Keratinocyte (primary cell): Measurements from ENCODE around the gene TRIP6.

Experiments
- EZH2 ChIP-seq: IDR thresholded peaks from one replicate; pipeline ENCODE4 v1.6.1; 2012; ENCODE audit warnings: inconsistent platforms, mild to moderate bottlenecking, low read length, moderate library complexity
- TF ChIP-seq, protein P1 (sequence below), 3 experiments: IDR thresholded peaks in 1 of 3; conservative IDR thresholded peaks in 1 of 3; optimal IDR thresholded peaks in 1 of 3; 2 replicates in 2 of 3; 3 replicates in 1 of 3; pipeline versions ENCODE3 to v1.5.1; 2011; ENCODE audit warnings: low read length in 3 of 3, mild to moderate bottlenecking in 3 of 3, moderate library complexity in 2 of 3, control low read depth in 1 of 3, inconsistent platforms in 1 of 3; ENCODE audit not compliant: insufficient read depth in 2 of 3; ENCODE audit errors: extremely low read depth in 1 of 3

DNA sequence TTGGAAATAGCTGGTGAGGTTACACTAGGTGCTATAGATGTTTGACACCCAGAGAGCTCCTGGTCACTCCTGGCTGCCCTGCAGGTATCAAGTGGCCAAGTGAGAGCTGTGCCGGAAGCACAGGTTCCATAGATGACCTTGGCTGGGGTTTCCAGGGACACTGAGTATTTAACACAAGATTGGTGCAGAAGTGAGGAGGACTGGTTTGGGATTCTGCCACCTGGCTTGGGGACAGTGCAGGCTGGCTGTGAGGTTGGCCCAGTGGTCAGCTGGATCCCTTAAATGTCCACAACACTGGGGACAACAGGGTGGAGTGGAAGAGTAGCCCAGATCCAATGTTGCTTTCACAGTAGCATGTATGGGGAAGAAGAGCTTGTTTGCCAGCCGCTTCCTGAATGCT lies 33.8 kb downstream of the TRIP6 start:
- TF ChIP-seq, protein P1, sequence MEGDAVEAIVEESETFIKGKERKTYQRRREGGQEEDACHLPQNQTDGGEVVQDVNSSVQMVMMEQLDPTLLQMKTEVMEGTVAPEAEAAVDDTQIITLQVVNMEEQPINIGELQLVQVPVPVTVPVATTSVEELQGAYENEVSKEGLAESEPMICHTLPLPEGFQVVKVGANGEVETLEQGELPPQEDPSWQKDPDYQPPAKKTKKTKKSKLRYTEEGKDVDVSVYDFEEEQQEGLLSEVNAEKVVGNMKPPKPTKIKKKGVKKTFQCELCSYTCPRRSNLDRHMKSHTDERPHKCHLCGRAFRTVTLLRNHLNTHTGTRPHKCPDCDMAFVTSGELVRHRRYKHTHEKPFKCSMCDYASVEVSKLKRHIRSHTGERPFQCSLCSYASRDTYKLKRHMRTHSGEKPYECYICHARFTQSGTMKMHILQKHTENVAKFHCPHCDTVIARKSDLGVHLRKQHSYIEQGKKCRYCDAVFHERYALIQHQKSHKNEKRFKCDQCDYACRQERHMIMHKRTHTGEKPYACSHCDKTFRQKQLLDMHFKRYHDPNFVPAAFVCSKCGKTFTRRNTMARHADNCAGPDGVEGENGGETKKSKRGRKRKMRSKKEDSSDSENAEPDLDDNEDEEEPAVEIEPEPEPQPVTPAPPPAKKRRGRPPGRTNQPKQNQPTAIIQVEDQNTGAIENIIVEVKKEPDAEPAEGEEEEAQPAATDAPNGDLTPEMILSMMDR (optimal IDR thresholded peaks at IDR 0.05 in 1 of 3, IDR thresholded peaks at IDR 0.05 in 1 of 3, conservative IDR thresholded peaks at IDR 0.05 in 1 of 3; ENCODE audit: extremely low read depth in 1 of 3, insufficient read depth in 2 of 3, low read length in 3 of 3): no peak
- no peak for TF ChIP-seq EZH2
